Coronary artery (tissue), 2 donors: ENCODE data around the gene ZNF22.
A peak's percentile ranks its signal among the peaks of the same experiment; 100 is the strongest.

Experiments used
- DNase-seq: peaks from one replicate; pipeline ENCODE4 v3.0.0-alpha.2; 2017; ENCODE audit warnings: low spot score
- H3K27ac ChIP-seq, 2 donors: fragments of 200-600 bp; sonication (generic); one replicate each; pipeline ENCODE4 v1.5.1; 2016 to 2019
- H3K4me3 ChIP-seq: fragments of 200-600 bp; sonication (generic); 2 replicates; pipeline ENCODE4 v1.5.1; 2016; ENCODE audit warnings: mild to moderate bottlenecking, moderate library complexity
- TF ChIP-seq, protein P1 (sequence below): fragments of 200-600 bp; sonication (generic); IDR thresholded peaks from one replicate; pipeline ENCODE4 v1.5.1; 2019; ENCODE audit warnings: antibody characterized with exemption

ZNF22 gene

GRCh38 chr10:44992732-44993225 lies 7.9 kb upstream of the ZNF22 start:
- peak; percentile 67 for DNase-seq
- H3K27ac ChIP-seq: peak overlapping the region; percentile 81 to 98
- TF ChIP-seq, protein P1, sequence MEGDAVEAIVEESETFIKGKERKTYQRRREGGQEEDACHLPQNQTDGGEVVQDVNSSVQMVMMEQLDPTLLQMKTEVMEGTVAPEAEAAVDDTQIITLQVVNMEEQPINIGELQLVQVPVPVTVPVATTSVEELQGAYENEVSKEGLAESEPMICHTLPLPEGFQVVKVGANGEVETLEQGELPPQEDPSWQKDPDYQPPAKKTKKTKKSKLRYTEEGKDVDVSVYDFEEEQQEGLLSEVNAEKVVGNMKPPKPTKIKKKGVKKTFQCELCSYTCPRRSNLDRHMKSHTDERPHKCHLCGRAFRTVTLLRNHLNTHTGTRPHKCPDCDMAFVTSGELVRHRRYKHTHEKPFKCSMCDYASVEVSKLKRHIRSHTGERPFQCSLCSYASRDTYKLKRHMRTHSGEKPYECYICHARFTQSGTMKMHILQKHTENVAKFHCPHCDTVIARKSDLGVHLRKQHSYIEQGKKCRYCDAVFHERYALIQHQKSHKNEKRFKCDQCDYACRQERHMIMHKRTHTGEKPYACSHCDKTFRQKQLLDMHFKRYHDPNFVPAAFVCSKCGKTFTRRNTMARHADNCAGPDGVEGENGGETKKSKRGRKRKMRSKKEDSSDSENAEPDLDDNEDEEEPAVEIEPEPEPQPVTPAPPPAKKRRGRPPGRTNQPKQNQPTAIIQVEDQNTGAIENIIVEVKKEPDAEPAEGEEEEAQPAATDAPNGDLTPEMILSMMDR: no peak
- H3K4me3 ChIP-seq: no peak overlapping the region

DNA sequence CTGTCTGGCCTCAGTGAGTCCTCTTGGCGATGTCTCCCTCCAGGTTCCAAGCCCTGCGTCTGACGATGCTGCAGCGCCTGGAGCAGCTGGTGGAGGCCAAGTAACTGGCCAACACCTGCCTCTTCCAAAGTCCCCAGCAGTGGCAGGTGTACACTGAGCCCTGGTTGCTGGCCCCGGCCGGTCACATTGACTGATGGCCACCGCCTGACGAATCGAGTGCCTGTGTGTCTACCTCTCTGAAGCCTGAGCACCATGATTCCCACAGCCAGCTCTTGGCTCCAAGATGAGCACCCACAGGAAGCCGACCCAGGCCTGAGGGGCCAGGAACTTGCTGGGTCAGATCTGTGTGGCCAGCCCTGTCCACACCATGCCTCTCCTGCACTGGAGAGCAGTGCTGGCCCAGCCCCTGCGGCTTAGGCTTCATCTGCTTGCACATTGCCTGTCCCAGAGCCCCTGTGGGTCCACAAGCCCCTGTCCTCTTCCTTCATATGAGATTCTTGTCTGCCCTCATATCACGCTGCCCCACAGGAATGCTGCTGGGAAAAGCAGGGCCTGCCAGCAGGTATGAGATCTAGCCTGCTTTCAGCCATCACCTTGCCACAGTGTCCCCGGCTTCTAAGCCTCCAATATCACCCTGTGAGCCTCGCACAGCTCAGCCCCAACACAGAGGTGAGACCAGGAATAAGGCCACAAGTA lies 7.3 kb upstream of the ZNF22 start:
- TF ChIP-seq, protein P1: no peak
- H3K4me3 ChIP-seq: no peak overlapping the region
- peak overlapping the region; percentile 81 to 98 for H3K27ac ChIP-seq
- peak; percentile 70 for DNase-seq

- TF ChIP-seq, protein P1: no peak
- Histone ChIP-seq H3K27ac (peak overlapping the region; percentile 81 to 98), H3K4me3 (no peak overlapping the region)
- DNase-seq: peak; percentile 70
These were observed 6.6 kb upstream of the ZNF22 start for GRCh38 chr10:44993922-44994751.

DNA sequence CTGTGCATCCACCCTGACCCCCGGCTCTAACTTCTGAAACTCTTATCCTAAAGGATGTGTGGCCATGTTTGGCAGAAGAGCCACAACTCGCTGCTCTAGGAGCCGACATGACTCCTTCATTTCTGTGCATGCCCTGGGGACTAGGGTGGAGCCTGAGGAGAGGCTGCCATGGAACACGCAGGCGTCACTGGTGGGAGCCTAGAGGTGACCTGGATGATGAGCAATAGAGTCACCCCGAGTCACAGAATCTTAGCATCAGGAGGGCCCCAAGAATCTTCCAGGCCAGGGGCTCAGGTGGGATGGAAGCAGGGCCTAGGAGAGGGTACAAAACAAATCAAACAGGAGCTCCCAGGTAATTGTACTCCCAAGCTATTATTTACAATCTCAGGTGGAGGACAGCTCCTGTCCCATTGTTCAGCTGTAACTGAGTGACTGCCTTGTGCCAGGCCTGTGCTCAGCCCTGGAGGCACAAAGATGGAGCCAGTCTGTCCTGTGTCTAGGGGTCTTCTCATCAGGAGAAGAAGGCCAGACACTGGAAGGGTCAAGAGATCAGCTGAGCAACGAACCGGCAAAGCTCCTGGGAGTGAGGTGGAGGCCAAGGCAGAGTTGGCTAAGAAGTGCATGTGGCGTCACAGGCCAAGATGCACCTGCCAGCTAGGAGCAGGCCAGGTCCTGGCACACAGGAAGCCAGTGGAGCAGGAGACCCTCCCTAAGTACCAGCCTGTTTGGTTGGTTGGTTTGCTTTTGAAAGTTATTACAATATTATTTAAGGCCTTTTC lies 5.8 kb upstream of the ZNF22 start:
- peak overlapping the region; percentile 81 to 98 for H3K27ac ChIP-seq
- DNase-seq: peak; percentile 69
- TF ChIP-seq, protein P1: no peak
- H3K4me3 ChIP-seq: no peak overlapping the region

GRCh38 chr10:44995581-44995913 lies 5.2 kb upstream of the ZNF22 start:
- peak; percentile 52 for DNase-seq
- no peak overlapping the region for H3K4me3 ChIP-seq
- TF ChIP-seq, protein P1: no peak
- peak overlapping the region; percentile 81 to 98 for H3K27ac ChIP-seq

DNA sequence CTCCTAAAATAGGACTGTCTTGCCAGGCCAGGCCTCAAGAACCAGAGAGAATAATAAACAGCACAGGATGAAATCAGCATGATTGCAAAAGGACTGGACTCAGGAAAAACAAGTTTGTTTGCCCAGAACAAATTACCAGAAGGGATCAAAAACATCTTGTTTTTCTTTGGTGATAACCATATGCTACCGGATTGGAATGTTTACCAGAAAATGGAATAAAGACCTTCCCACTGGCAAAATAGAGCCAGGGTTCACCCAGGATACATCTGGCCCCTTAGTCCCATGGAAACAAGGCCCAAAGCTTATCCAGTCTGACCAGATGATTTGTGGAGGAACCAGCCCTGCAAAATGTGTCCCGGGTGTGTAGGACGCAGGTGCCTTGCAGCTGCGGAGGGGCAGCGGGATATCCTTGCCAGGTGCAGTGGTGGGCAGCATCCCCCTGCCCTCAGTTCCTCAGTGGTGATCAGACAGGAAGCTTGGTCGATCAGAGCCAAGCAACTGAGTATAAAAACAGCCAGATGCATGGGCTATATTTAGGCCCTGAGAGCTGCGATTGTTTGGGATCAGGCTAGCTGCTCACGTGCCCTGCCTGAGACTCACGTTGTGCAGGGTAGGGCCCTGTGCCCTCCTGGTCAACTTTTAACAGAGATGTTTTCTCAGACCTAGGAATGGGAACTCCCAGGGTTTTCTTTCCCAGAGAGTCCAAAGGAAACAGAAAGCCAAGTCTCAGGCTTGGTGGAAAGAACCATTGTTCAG lies 4.6 kb upstream of the ZNF22 start:
- TF ChIP-seq, protein P1: no peak
- H3K4me3 ChIP-seq: peak overlapping the region; percentile 26
- DNase-seq: peak; percentile 86
- peak overlapping the region; percentile 81 to 98 for H3K27ac ChIP-seq
